Panc1 (cell line): ENCODE data around the gene TMEM131. TPM values are rescaled to one million over a fixed set of nuclear protein-coding genes. Genes with fewer than 3 reads are reported as not detected.
"Not testable (repeated sequence)": the region's sequence is repeated elsewhere in the genome, so short reads cannot be mapped to it uniquely, and the experiment has no call there.

Experiments
- ATAC-seq: fragments of 200-7000 bp; cut with Tn5 transposase; 2 replicates; pipeline ENCODE4 v1.9.1; 2020; ENCODE audit warnings: mild to moderate bottlenecking, moderate library complexity
- BruUV-seq: library from RNA; stranded (reverse); fragments of 400-500 nt; replicated peaks from 2 replicates; lab custom pipeline; 2021; lab: Mats Ljungman, UMichigan
- CTCF ChIA-PET: fragments of 300-600 bp; sonication (Branson Sonifier 250); formaldehyde crosslinking; loops from one replicate; lab custom pipeline; 2022; ENCODE audit warnings: antibody characterized with exemption; lab: Charles Lee
- POLR2A ChIA-PET: fragments of 300-600 bp; sonication (Branson Sonifier 250); formaldehyde crosslinking; loops from one replicate; lab custom pipeline; 2022; ENCODE audit warnings: antibody characterized with exemption; lab: Charles Lee
- DNase-seq: peaks from one replicate; pipeline ENCODE4 v3.0.0-alpha.2; 2010; ENCODE audit warnings: low read depth, low spot score
- H3K27ac ChIP-seq: 2 replicates; pipeline ENCODE4 v1.5.1; 2011; ENCODE audit warnings: mild to moderate bottlenecking, low read length, inconsistent platforms
- H3K27me3 ChIP-seq: fragments of 200-500 bp; sonication (Bioruptor generic); 2 replicates; pipeline ENCODE4 v1.6.0; 2014; ENCODE audit warnings: low read length, inconsistent platforms; ENCODE audit not compliant: control insufficient read depth, insufficient read depth
- H3K36me3 ChIP-seq: fragments of 200-500 bp; sonication (Bioruptor generic); 2 replicates; pipeline ENCODE4 v1.5.1; 2014; ENCODE audit warnings: inconsistent platforms, mild to moderate bottlenecking, low read length, moderate library complexity; ENCODE audit not compliant: control insufficient read depth, insufficient read depth
- H3K4me1 ChIP-seq: 2 replicates; pipeline ENCODE4 v1.5.1; 2011; ENCODE audit warnings: inconsistent platforms, mild to moderate bottlenecking, low read length, moderate library complexity; ENCODE audit not compliant: control insufficient read depth, insufficient read depth
- H3K4me3 ChIP-seq, 2 experiments: 2 replicates each; pipeline ENCODE4 v1.5.1; 2011 to 2012; ENCODE audit warnings: low read depth in 2 of 2, low read length in 2 of 2, mild to moderate bottlenecking in 2 of 2, inconsistent platforms in 1 of 2, moderate library complexity in 1 of 2
- H3K9me3 ChIP-seq: fragments of 200-500 bp; sonication (Bioruptor generic); 2 replicates; pipeline ENCODE4 v1.5.1; 2014; ENCODE audit warnings: low read depth, mild to moderate bottlenecking, inconsistent platforms, low read length, moderate library complexity; ENCODE audit not compliant: control insufficient read depth, insufficient read depth
- CTCF ChIP-seq: fragments of 450-650 bp; IDR thresholded peaks from 2 replicates; pipeline ENCODE4 v1.5.1; 2017; ENCODE audit warnings: mild to moderate bottlenecking
- POLR2AphosphoS5 ChIP-seq: IDR thresholded peaks from 2 replicates; pipeline ENCODE4 v1.6.1; 2012; ENCODE audit warnings: mild to moderate bottlenecking, low read depth, low read length, moderate library complexity
- REST ChIP-seq, 2 experiments: IDR thresholded peaks; 2 replicates each; pipeline ENCODE4 v1.6.1; 2011 to 2012; ENCODE audit warnings: low read depth in 2 of 2, control low read depth in 1 of 2, low read length in 1 of 2, mild to moderate bottlenecking in 1 of 2, moderate library complexity in 1 of 2; ENCODE audit not compliant: insufficient read depth in 1 of 2
- SIN3A ChIP-seq: IDR thresholded peaks from 2 replicates; pipeline ENCODE4 v1.6.1; 2012; ENCODE audit warnings: low read depth, mild to moderate bottlenecking, low read length, moderate library complexity, borderline replicate concordance; ENCODE audit not compliant: insufficient read depth
- TCF7L2 ChIP-seq: IDR thresholded peaks from 2 replicates; pipeline ENCODE4 v1.6.1; 2011; ENCODE audit warnings: mild to moderate bottlenecking, low read depth, low read length, inconsistent platforms
- in situ Hi-C: cut with HindIII; loops from 2 replicates; pipeline ENCODE4 v1.10.0; 2016; ENCODE audit warnings: low sequenced_read_pairs, low pct_unique_long_range_greater_than_20kb
- intact Hi-C: fragments of 100-400 bp; cut with micrococcal nuclease; formaldehyde crosslinking; loops from one replicate; pipeline ENCODE4 v1.10.0; 2022; ENCODE audit not compliant: unreplicated experiment
- total RNA-seq: library from RNA; stranded (reverse); gene quantifications from one replicate; pipeline ENCODE4 v1.2.1, GENCODE V29; 2021; ENCODE audit not compliant: unreplicated experiment

TMEM131 gene
- total RNA-seq, 1 experiment from 2014 or later = 43.4 TPM

- in situ Hi-C loops (no loop called here), intact Hi-C loops (no loop called here)
- H3K4me1 ChIP-seq = no peaks in the 10 kb centered on the region
- H3K36me3 ChIP-seq = no peaks in the 10 kb centered on the region
- no peak for ATAC-seq
- ChIA-PET POLR2A (interaction anchor here (0.6 kb wide), 1 partner anchor 105 kb away, joined by 3 read pairs; no protein-coding TSS in a partner anchor), CTCF (no interaction called here)
- no peak overlapping the region for H3K27ac ChIP-seq
- H3K9me3 ChIP-seq = no peaks in the 10 kb centered on the region
- TF ChIP-seq CTCF = no peak
- TF ChIP-seq REST (IDR thresholded peaks at IDR 0.05; ENCODE audit: insufficient read depth in 1 of 2, low read depth in 2 of 2, low read length in 1 of 2) = no peak
- TF ChIP-seq SIN3A = no peak
- TF ChIP-seq POLR2AphosphoS5 = no peak
- no peak for TF ChIP-seq TCF7L2
- H3K4me3 ChIP-seq = no peak overlapping the region
- no peak for DNase-seq
- H3K27me3 ChIP-seq = peaks cover 4% of the 10 kb centered on the region; the same call in 1 of the 2 replicates
- no TSS peak for BruUV-seq
These were observed 29.8 kb upstream of the TMEM131 start for GRCh38 chr2:98025481-98026037.

- H3K4me1 ChIP-seq, BruUV-seq, intact Hi-C loops, H3K27ac ChIP-seq, in situ Hi-C loops, H3K9me3 ChIP-seq, H3K36me3 ChIP-seq, ATAC-seq, H3K27me3 ChIP-seq, CTCF ChIA-PET, DNase-seq, H3K4me3 ChIP-seq, POLR2A ChIA-PET: not testable (repeated sequence)
These were observed 26.3 kb upstream of the TMEM131 start for GRCh38 chr2:98022067-98022466.

GRCh38 chr2:98020992-98021713 is 25.4 kb upstream of the TMEM131 start:
- Histone ChIP-seq H3K36me3 (no peaks in the 10 kb centered on the region), H3K27me3 (peaks cover 4% of the 10 kb centered on the region; the same call in 1 of the 2 replicates), H3K9me3 (no peaks in the 10 kb centered on the region), H3K27ac (no peak overlapping the region), H3K4me1 (no peaks in the 10 kb centered on the region), H3K4me3 (no peak overlapping the region)
- in situ Hi-C loops (no loop called here), intact Hi-C loops (no loop called here)
- ChIA-PET CTCF (no interaction called here), POLR2A (no interaction called here)
- BruUV-seq = no TSS peak
- no peak for TF ChIP-seq REST (IDR thresholded peaks at IDR 0.05; ENCODE audit: insufficient read depth in 1 of 2, low read depth in 2 of 2, low read length in 1 of 2)
- no peak for TF ChIP-seq TCF7L2
- TF ChIP-seq CTCF = no peak
- TF ChIP-seq SIN3A = no peak
- TF ChIP-seq POLR2AphosphoS5 = no peak
- no peak for DNase-seq
- ATAC-seq = no peak
